ENCODE results near the gene KLF8. TPM values are rescaled to one million over a fixed set of nuclear protein-coding genes. Genes with fewer than 3 reads are reported as not detected.

Gene KLF8
- polyA plus RNA-seq, 2 of the 4 experiments (the other 2 are of a cell fraction): 0.06 to 0.18 TPM

GRCh38 chrX:56313308-56313707 lies 81.2 kb downstream of the KLF8 start:
- ChIA-PET POLR2A (no interaction called here), CTCF (no interaction called here)
- FAIRE-seq (no peak), DNase-seq (ENCODE audit: low read depth in 1 of 2, low spot score in 1 of 2) (no peak), ATAC-seq (no peak)
- 34% methylated on average over 3 of the region's 3 CpGs for WGBS (ENCODE audit: missing lambda C conversion rate)
- no peaks in the 10 kb centered on the region for H3K9me3 ChIP-seq
- H3K27ac ChIP-seq: no peak overlapping the region
- no peaks in the 10 kb centered on the region for H3K4me1 ChIP-seq
- no peak overlapping the region for H3K4me3 ChIP-seq
- no peak overlapping the region for H3K4me2 ChIP-seq
- TF ChIP-seq CEBPB (IDR thresholded peaks at IDR 0.05): no peak
- no peak for TF ChIP-seq SREBF2 (IDR thresholded peaks at IDR 0.05)

- TF ChIP-seq CEBPB (IDR thresholded peaks at IDR 0.05) (no peak), TFCP2L1 (CRISPR knock-in tag; IDR thresholded peaks at IDR 0.05) (no peak), E2F6 (IDR thresholded peaks at IDR 0.05; ENCODE audit: borderline replicate concordance, low read depth) (no peak), FOSB (CRISPR knock-in tag; IDR thresholded peaks at IDR 0.05) (no peak), TP53 (CRISPR knock-in tag; IDR thresholded peaks at IDR 0.05) (no peak), CTCF (IDR thresholded peaks at IDR 0.05) (no peak), MAZ (IDR thresholded peaks at IDR 0.05; ENCODE audit: borderline replicate concordance, low read depth, low read length) (no peak), ESRRA (IDR thresholded peaks at IDR 0.05; ENCODE audit: borderline replicate concordance, low read length) (no peak), CBX2 (IDR thresholded peaks at IDR 0.05; ENCODE audit: borderline replicate concordance, low read depth) (no peak), CHD2 (IDR thresholded peaks at IDR 0.05; ENCODE audit: low read length, partially characterized antibody) (no peak), EHF (CRISPR knock-in tag; IDR thresholded peaks at IDR 0.05) (no peak), HOXB5 (CRISPR knock-in tag; IDR thresholded peaks at IDR 0.05) (no peak)
- Histone ChIP-seq H3K4me3 (no peak overlapping the region), H3K27ac (no peak overlapping the region), H3K9me3 (no peaks in the 10 kb centered on the region), H3K4me1 (no peaks in the 10 kb centered on the region), H3K4me2 (no peak overlapping the region)
- 0% methylated on average over 2 of the region's 3 CpGs for WGBS (ENCODE audit: missing lambda C conversion rate)
- CTCF ChIA-PET: no interaction called here
- no peak for DNase-seq (ENCODE audit: low read depth in 1 of 2, low spot score in 1 of 2)
- POLR2A ChIA-PET: no interaction called here
- FAIRE-seq: no peak
- ATAC-seq: no peak
Observed at GRCh38 chrX:56314334-56314733, 82.2 kb downstream of the KLF8 start.

GRCh38 chrX:56318076-56318475 lies 85.9 kb downstream of the KLF8 start:
- no peak for ATAC-seq
- ChIA-PET POLR2A (no interaction called here), CTCF (no interaction called here)
- WGBS (ENCODE audit: missing lambda C conversion rate): 0% methylated on average over 1 of the region's 2 CpGs
- H3K27ac ChIP-seq: no peak overlapping the region
- H3K9me3 ChIP-seq: no peaks in the 10 kb centered on the region
- no peak for DNase-seq (ENCODE audit: low read depth in 1 of 2, low spot score in 1 of 2)
- FAIRE-seq: no peak
- H3K4me2 ChIP-seq: no peak overlapping the region
- no peaks in the 10 kb centered on the region for H3K4me1 ChIP-seq
- no peak overlapping the region for H3K4me3 ChIP-seq
- TF ChIP-seq ZNF302 (CRISPR knock-in tag; IDR thresholded peaks at IDR 0.05) (no peak), ESRRA (IDR thresholded peaks at IDR 0.05; ENCODE audit: borderline replicate concordance, low read length) (no peak), CHD2 (IDR thresholded peaks at IDR 0.05; ENCODE audit: low read length, partially characterized antibody) (no peak), PHF8 (IDR thresholded peaks at IDR 0.05; ENCODE audit: borderline replicate concordance, low read depth) (no peak), ZFP36 (IDR thresholded peaks at IDR 0.05; ENCODE audit: borderline replicate concordance, partially characterized antibody) (no peak), NR3C1 (IDR thresholded peaks at IDR 0.05) (no peak), PBX3 (IDR thresholded peaks at IDR 0.05) (no peak), HOXB13 (CRISPR knock-in tag; IDR thresholded peaks at IDR 0.05; ENCODE audit: low read depth) (no peak), KDM5A (IDR thresholded peaks at IDR 0.05) (no peak), CEBPB (IDR thresholded peaks at IDR 0.05) (no peak), TP53 (CRISPR knock-in tag; IDR thresholded peaks at IDR 0.05) (no peak), REST (IDR thresholded peaks at IDR 0.05) (no peak), ZSCAN20 (CRISPR knock-in tag; IDR thresholded peaks at IDR 0.05) (no peak), FOXS1 (CRISPR knock-in tag; IDR thresholded peaks at IDR 0.05) (no peak), HES2 (IDR thresholded peaks at IDR 0.05) (no peak), MAX (IDR thresholded peaks at IDR 0.05) (no peak), KDM1A (IDR thresholded peaks at IDR 0.05; ENCODE audit: low read depth) (no peak), ELK1 (IDR thresholded peaks at IDR 0.05; ENCODE audit: low read depth, low read length) (no peak)

All from A549 (cell line).